NOMO-1 treated with dmso at 0.1 percent for 144 hours (cell line): ENCODE measurements around the gene HDDC3.

Experiments
- DNase-seq: peaks from one replicate; lab custom pipeline; 2025; ENCODE audit not compliant: unreplicated experiment; lab: John Stamatoyannopoulos, UW

The HDDC3 gene

DNA sequence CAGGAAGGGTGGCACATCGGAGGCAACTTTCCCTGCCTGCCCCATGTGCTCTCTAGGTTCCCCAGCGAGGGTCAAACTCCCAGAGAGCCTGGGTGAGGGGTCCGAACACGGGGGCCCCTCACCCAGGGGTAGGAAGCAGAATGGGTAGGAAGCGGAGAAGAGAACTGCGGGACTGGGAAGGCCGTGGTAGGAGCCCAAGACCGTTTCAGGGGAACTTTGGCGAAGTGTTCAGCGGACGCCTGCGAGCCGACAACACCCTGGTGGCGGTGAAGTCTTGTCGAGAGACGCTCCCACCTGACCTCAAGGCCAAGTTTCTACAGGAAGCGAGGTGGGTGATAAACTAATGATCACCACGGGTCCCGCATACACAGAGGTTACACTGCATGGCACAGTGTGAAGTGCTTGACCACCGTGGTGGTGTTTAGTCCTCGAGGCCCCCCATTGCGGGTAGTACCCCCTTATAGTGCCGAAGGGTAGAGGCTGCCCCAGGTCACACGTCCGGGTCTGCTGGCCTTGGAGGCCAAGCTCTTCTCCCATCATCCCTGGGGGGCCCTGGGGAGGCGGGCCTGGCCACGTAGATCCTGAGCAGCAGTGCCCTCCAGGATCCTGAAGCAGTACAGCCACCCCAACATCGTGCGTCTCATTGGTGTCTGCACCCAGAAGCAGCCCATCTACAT lies 39.7 kb downstream of the HDDC3 start:
- no peak for DNase-seq

DNA sequence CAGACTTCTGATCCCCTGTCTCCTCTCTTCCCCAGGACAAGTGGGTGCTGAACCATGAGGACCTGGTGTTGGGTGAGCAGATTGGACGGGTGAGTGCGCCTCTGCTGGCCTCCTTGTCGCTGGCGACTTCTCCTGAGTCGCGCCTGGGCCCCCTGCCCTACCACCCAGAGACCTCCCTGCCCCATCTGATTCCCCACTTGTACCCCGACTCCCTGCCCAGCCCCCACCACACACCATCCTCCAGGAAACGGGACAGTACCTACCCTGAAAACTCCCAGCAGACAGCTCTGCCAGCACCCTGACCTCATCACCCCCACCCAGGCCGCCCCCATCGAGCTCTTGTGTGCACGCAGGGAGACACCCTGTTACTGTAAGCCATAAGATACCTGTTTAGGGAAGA lies 40.3 kb downstream of the HDDC3 start:
- DNase-seq = no peak

DNA sequence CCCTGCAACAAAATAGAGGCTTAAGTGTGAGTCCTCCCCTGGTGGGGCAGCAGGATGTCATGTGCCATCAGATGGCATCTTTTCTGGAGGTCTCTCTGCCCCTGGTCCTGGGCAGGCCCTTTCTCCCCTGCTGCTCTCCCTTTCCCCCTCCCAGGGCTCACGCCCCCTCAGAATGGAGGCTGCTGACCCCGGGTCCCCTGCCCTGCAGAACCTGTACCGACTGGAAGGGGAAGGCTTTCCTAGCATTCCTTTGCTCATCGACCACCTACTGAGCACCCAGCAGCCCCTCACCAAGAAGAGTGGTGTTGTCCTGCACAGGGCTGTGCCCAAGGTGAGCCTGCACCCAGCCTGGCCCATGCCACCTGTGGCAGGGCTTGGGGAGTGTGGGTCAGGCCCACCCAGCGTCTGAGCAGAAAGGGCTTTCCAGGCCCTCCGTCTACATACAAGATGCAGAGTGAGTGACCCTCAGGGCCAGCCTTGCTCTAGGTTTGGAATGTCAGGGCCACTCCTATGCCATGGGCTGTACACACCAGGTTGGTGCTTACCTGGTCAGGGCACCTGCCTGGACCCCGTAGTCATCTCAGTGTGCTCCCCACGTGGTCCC lies 40.9 kb downstream of the HDDC3 start:
- no peak for DNase-seq

DNA sequence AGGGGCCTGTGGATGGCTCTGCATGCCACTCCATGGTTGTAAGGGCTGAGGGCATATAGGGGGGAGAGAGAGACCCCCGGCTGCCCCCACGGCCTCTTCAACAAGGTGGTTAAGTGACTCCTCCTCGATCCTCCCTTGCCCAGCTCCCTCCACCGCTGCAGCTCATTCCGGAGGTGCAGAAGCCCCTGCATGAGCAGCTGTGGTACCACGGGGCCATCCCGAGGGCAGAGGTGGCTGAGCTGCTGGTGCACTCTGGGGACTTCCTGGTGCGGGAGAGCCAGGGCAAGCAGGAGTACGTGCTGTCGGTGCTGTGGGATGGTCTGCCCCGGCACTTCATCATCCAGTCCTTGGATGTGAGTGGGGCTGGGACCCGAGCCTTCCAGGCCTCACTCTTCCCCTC lies 41.5 kb downstream of the HDDC3 start:
- no peak for DNase-seq

DNA sequence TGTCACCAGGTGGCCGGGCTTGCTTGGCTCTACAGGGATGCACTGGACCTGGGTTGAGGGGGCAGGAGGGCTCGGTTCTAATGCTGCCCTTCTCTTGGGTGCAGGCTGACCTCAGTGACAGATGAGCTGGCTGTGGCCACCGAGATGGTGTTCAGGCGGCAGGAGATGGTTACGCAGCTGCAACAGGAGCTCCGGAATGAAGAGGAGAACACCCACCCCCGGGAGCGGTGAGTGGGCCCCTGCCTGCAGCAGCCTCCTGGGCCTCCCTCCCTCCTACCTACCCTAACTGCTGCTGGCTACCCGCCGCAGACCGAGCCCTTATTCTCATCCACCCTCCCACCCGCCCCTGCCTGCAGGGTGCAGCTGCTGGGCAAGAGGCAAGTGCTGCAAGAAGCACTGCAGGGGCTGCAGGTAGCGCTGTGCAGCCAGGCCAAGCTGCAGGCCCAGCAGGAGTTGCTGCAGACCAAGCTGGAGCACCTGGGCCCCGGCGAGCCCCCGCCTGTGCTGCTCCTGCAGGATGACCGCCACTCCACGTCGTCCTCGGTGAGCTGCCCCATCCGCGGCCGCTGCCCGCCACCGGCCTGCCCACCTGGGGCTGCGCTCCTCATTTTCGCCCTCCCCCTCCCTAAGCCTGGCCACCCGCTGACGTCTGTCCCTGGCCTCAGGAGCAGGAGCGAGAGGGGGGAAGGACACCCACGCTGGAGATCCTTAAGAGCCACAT lies 42.5 kb downstream of the HDDC3 start:
- DNase-seq = no peak

DNA sequence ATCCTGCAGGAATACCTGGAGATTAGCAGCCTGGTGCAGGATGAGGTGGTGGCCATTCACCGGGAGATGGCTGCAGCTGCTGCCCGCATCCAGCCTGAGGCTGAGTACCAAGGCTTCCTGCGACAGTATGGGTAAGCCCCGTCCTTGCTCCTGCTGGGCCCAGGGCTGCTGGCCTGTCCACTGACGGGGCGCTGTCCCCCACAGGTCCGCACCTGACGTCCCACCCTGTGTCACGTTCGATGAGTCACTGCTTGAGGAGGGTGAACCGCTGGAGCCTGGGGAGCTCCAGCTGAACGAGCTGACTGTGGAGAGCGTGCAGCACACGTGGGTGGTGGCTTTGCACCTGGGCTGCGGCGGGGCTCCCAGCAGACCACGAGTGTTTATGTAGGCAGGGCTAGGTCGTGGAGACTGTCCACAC lies 43.0 kb downstream of the HDDC3 start:
- no peak for DNase-seq

DNA sequence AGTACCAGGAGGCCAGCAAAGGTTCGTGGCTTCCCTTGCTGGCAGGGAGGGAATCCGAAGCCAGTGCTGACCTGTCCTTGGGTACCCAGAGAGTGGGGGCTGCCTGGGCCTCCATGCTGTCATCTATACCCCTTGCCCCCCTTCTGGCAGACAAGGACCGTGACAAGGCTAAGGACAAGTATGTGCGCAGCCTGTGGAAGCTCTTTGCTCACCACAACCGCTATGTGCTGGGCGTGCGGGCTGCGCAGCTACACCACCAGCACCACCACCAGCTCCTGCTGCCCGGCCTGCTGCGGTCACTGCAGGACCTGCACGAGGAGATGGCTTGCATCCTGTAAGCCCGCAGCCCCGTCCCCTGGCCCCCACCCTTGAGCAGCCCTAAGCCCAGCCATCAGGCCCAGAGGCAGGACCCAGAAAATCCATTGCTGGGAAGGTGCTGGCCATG lies 45.3 kb downstream of the HDDC3 start:
- no peak for DNase-seq

DNA sequence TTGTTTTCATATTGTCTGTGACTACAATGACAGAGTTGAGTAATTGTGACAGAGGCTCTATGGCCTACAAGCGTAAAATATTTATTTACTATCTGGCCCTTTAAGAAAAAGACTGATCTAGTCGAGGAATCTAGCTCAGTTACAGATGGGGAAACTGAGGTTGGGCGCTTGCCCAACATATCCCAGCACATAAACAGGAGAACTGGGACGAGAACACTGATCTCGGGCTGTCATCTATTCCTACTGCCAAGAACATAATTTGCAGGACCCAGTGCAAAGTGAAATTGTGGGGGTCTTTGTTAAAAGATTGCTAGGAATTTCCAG lies 46.1 kb downstream of the HDDC3 start:
- DNase-seq = no peak

DNA sequence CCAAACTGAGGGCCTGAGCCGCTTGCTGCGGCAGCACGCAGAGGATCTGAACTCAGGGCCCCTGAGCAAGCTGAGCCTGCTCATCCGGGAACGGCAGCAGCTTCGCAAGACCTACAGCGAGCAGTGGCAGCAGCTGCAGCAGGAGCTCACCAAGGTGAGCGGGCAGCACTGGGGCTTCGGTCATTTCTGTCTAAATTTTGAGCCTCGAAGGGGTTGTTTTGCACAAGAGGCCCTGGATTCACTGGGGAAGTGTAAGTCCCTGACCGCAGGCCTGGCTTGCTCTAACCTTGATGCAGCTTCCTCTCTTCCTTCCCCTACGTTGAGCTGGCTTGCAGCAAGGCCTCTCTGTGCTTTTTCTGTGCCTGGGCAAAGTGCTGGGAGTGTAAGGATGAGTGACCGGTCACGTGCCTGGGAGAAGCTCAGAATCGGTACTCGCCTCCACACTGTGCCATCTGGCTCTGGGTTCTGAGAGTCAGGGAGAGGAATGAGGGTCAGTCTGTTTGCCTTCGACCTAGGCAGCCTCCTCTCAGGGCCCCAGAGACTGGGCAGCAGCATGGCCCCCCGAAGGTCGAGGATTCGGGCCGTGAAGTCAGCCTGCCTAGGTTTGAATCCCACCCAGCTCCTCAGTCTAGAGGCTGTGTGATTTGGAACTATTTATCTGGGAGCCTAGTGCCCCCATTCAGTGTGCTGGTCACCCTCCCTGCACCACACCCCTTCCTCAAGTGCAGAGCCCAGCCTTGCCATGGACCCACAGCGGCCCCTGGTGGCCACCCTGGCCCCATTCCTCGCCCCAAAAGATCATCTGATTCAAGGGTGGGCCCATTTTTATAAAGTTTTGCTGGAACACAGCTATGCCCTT lies 46.7 kb downstream of the HDDC3 start:
- DNase-seq = peak; percentile 81

DNA sequence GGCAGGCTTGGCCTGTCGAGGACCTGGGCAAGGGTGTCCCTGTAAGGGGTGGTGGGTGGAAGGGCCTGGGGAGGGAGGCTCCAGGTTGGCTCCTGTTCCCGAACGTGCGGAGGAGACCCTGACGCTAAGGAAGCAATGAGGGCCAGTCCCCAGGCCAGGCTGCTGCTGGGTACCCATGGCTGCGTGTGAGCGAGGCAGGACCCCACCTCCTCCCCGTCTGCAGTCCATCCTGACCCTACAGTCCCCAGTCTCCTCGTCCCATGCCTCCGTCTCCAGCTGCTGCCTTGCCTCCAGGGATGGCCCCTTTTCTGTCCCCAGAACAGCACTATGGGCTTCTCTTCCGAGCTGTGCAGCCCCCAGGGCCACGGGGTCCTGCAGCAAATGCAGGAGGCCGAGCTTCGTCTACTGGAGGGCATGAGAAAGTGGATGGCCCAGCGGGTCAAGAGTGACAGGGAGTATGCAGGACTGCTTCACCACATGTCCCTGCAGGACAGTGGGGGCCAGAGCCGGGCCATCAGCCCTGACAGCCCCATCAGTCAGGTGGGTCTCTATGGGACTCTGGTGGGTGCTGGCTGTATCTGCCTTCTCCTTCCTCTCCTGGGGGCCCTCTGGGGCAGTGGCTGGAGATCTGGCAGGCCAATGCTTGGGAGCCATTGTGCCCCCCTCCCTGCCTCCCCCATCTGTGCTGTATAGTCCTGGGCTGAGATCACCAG lies 47.5 kb downstream of the HDDC3 start:
- no peak for DNase-seq

DNA sequence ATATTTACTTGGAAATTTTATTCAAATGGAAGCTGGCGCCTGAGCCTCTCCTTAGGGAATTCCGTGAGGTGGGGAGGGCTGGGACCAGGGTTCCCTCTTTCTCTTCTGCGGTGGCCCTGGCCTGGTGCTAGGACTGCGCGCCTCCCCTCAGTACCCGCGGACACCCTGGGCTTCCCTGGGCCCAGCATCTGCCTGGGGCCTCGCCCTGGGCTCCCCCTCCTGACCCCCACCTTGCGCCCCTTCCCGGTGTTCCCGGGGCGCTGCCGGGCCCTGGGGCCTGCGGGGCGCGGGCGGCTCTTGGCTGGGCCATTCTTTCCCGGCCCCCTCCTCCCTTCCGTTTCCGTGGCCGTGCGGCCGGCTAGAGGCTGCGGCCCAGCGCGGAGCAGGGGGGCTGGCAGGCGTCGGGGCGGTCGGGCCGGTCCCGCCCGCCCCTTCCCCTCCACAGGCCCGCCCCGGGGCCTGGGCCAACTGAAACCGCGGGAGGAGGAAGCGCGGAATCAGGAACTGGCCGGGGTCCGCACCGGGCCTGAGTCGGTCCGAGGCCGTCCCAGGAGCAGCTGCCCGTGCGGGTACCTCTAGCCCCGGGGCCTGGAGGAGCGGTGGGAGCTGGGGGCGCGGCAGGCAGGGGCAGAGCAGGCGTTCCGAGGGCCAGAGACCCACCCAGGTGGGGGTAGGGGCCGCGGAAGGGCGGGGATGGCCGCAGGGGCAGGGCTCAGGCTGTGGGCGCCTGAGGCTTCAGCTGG lies 48.2 kb downstream of the HDDC3 start, which contains the start of gene FES:
FES (plus strand) TSS at position 529 of the 743 bp plus-strand sequence. CDS start 542 bp downstream, outside the sequence.
- DNase-seq = peak; percentile 64

DNA sequence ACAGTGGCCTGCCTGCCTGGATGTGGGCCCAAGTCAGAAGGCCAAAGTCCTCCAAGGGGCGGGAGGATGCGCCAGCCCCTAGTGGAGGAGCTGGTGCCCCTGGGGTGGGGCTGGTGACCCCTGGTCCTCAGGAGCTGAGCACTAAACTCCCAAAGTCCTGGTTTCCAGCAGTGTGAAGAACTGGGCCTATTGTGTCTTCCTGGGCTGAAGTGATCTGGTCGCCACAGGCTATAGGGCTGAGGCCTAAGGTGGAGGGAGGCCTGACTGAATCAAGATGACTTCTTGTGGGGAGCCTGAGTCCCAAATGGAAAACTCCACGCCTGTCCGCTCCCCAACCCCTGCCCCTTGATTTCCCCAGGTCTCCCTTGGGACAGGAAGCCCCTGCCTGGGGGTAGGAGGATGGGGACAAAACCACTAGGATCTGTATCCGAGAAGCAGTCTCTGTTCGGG lies 48.8 kb downstream of the HDDC3 start:
- DNase-seq = no peak

DNA sequence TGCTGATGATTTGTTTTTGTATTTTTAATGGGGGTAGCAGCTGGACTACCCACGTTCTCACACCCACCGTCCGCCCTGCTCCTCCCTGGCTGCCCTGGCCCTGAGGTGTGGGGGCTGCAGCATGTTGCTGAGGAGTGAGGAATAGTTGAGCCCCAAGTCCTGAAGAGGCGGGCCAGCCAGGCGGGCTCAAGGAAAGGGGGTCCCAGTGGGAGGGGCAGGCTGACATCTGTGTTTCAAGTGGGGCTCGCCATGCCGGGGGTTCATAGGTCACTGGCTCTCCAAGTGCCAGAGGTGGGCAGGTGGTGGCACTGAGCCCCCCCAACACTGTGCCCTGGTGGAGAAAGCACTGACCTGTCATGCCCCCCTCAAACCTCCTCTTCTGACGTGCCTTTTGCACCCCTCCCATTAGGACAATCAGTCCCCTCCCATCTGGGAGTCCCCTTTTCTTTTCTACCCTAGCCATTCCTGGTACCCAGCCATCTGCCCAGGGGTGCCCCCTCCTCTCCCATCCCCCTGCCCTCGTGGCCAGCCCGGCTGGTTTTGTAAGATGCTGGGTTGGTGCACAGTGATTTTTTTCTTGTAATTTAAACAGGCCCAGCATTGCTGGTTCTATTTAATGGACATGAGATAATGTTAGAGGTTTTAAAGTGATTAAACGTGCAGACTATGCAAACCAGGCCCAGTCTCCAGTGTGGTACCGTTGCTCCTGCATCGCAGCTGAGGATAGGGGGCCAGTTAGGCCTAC lies 49.4 kb downstream of the HDDC3 start:
- no peak for DNase-seq

DNA sequence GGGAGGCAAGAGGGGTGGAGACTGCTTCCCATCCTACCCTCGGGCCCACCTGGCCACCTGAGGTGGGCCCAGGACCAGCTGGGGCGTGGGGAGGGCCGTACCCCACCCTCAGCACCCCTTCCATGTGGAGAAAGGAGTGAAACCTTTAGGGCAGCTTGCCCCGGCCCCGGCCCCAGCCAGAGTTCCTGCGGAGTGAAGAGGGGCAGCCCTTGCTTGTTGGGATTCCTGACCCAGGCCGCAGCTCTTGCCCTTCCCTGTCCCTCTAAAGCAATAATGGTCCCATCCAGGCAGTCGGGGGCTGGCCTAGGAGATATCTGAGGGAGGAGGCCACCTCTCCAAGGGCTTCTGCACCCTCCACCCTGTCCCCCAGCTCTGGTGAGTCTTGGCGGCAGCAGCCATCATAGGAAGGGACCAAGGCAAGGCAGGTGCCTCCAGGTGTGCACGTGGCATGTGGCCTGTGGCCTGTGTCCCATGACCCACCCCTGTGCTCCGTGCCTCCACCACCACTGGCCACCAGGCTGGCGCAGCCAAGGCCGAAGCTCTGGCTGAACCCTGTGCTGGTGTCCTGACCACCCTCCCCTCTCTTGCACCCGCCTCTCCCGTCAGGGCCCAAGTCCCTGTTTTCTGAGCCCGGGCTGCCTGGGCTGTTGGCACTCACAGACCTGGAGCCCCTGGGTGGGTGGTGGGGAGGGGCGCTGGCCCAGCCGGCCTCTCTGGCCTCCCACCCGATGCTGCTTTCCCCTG lies 50.2 kb downstream of the HDDC3 start:
- no peak for DNase-seq

DNA sequence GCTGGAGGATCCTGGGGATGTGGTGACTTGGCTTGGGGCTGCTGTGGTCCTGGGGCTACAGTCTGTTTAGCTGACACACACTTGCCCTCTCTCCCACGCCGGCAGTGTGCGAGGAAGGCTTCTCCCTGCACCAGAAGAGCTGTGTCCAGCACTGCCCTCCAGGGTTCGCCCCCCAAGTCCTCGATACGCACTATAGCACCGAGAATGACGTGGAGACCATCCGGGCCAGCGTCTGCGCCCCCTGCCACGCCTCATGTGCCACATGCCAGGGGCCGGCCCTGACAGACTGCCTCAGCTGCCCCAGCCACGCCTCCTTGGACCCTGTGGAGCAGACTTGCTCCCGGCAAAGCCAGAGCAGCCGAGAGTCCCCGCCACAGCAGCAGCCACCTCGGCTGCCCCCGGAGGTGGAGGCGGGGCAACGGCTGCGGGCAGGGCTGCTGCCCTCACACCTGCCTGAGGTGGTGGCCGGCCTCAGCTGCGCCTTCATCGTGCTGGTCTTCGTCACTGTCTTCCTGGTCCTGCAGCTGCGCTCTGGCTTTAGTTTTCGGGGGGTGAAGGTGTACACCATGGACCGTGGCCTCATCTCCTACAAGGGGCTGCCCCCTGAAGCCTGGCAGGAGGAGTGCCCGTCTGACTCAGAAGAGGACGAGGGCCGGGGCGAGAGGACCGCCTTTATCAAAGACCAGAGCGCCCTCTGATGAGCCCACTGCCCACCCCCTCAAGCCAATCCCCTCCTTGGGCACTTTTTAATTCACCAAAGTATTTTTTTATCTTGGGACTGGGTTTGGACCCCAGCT lies 51.0 kb downstream of the HDDC3 start:
- DNase-seq = no peak

DNA sequence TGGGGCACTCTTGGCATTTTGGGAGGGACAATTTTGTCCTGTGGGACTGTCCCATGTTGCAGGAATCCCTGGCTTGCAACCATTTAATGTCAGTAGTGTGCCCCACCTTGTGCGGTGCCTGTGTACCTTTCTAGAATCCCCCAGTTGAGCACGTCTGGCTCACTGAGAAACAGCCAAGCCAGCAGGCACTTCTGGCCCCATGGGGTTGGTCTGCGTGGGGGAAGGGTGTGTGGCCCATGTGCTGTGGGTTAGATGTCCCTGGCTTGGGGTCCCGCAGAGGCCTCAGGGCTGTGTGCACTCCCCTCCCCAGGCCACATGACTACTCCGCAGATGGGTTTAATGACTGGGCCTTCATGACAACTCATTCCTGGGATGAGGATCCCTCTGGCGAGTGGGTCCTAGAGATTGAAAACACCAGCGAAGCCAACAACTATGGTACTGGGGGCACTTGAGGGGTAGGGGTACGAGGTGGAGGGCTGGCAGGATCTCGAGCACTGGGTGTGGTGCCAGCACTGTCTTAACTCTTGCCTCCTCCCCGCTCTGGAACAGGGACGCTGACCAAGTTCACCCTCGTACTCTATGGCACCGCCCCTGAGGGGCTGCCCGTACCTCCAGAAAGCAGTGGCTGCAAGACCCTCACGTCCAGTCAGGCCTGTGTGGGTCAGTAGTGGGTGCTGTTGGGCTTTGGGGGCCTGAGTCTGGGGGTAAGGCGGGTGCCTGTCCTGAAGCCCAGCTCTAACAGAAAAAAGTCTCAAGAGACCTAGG lies 51.8 kb downstream of the HDDC3 start:
- no peak for DNase-seq
